ENCODE results near the gene GNLY. TPM values are rescaled to one million over a fixed set of nuclear protein-coding genes. Genes with fewer than 3 reads are reported as not detected.

The GNLY gene
- total RNA-seq, 4 donors from 2014 or later, result 0.63 to 4.2 (median 0.98) TPM; not detected in 1

DNA sequence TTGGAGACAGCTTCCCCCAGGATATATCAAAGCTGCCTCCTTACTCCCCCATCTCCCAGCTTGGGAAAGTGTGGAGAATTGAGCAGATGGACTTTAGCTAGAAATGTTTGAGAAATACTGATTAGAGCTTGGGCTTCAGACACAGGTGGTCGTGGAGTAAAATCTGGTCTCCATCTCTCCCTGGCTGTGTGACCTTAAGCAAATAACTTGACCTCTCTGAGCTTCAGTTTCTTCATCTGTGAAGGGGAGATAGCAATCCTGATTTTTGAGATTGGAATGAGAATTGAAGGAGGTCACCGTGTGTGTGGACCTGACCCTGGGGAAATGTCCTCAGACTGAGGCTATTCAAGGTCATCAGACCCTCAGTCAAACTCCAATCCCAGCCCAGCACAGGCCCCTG, 3.6 kb downstream of the GNLY start:
- no peaks in the 10 kb centered on the region for H3K27me3 ChIP-seq
- TF ChIP-seq, protein P1, sequence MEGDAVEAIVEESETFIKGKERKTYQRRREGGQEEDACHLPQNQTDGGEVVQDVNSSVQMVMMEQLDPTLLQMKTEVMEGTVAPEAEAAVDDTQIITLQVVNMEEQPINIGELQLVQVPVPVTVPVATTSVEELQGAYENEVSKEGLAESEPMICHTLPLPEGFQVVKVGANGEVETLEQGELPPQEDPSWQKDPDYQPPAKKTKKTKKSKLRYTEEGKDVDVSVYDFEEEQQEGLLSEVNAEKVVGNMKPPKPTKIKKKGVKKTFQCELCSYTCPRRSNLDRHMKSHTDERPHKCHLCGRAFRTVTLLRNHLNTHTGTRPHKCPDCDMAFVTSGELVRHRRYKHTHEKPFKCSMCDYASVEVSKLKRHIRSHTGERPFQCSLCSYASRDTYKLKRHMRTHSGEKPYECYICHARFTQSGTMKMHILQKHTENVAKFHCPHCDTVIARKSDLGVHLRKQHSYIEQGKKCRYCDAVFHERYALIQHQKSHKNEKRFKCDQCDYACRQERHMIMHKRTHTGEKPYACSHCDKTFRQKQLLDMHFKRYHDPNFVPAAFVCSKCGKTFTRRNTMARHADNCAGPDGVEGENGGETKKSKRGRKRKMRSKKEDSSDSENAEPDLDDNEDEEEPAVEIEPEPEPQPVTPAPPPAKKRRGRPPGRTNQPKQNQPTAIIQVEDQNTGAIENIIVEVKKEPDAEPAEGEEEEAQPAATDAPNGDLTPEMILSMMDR (IDR thresholded peaks at IDR 0.05), result no peak
- TF ChIP-seq POLR2A (IDR thresholded peaks at IDR 0.05) (no peak), EP300 (IDR thresholded peaks at IDR 0.05) (no peak)
- WGBS, 2 donors, result 43 to 46% methylated on average over 2 of the region's 2 CpGs
- H3K36me3 ChIP-seq, result no peaks in the 10 kb centered on the region
- H3K27ac ChIP-seq, result no peak overlapping the region
- no peak overlapping the region for H3K4me3 ChIP-seq
- peaks cover 0 to 4% (median 0%) of the 10 kb centered on the region in 4 donors for H3K4me1 ChIP-seq
- no peak for DNase-seq (ENCODE audit: low spot score in 2 of 2)
- H3K9me3 ChIP-seq, result no peaks in the 10 kb centered on the region

- 61 to 71% methylated on average over 9 to 11 of the region's 11 CpGs for WGBS, 2 donors
- no peak for DNase-seq (ENCODE audit: low spot score in 2 of 2)
- TF ChIP-seq, protein P1 (IDR thresholded peaks at IDR 0.05), result no peak
- no peak for TF ChIP-seq EP300 (IDR thresholded peaks at IDR 0.05)
- TF ChIP-seq POLR2A (IDR thresholded peaks at IDR 0.05), result no peak
- no peak overlapping the region for H3K27ac ChIP-seq
- H3K36me3 ChIP-seq, result no peaks in the 10 kb centered on the region
- H3K27me3 ChIP-seq, result no peaks in the 10 kb centered on the region
- no peak overlapping the region for H3K4me3 ChIP-seq
- peaks cover 0 to 4% (median 0%) of the 10 kb centered on the region in 4 donors for H3K4me1 ChIP-seq
- H3K9me3 ChIP-seq, result no peaks in the 10 kb centered on the region
These were observed 4.2 kb downstream of the GNLY start for GRCh38 chr2:85698184-85698879.

DNA sequence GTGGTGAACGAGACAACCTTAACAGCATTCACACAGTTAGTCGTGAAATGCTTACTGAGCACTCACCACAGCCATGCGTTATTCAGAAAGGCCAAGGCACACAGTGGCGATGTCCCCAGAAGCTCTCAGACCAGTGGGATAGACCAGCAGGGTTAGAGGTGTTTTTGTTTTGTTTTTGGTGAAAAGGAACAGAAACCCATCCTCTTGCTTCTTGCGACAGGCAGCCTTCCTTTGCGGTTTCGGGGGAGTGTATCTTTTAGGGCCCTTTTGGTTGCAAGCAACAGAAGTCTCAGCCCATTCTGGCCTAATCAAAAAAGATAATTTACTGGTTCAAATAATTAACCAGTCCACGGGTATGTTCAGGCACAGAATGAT, 4.7 kb downstream of the GNLY start:
- WGBS, 2 donors, result 70 to 82% methylated on average over 8 of the region's 8 CpGs
- Histone ChIP-seq H3K9me3 (no peaks in the 10 kb centered on the region), H3K36me3 (no peaks in the 10 kb centered on the region), H3K4me3 (no peak overlapping the region), H3K27me3 (no peaks in the 10 kb centered on the region), H3K4me1 (peaks cover 0 to 4% (median 0%) of the 10 kb centered on the region in 4 donors), H3K27ac (no peak overlapping the region)
- no peak for DNase-seq (ENCODE audit: low spot score in 2 of 2)
- TF ChIP-seq POLR2A (IDR thresholded peaks at IDR 0.05), result no peak
- TF ChIP-seq, protein P1 (IDR thresholded peaks at IDR 0.05), result no peak
- no peak for TF ChIP-seq EP300 (IDR thresholded peaks at IDR 0.05)

- WGBS, 2 donors, result 100% methylated on average over 1 of the region's 1 CpG
- TF ChIP-seq EP300 (IDR thresholded peaks at IDR 0.05) (no peak), POLR2A (IDR thresholded peaks at IDR 0.05) (no peak)
- TF ChIP-seq, protein P1 (IDR thresholded peaks at IDR 0.05), result no peak
- Histone ChIP-seq H3K27ac (no peak overlapping the region), H3K4me3 (no peak overlapping the region), H3K9me3 (no peaks in the 10 kb centered on the region), H3K27me3 (no peaks in the 10 kb centered on the region), H3K36me3 (no peaks in the 10 kb centered on the region), H3K4me1 (peaks cover 0 to 4% (median 0%) of the 10 kb centered on the region in 4 donors)
- no peak for DNase-seq (ENCODE audit: low spot score in 2 of 2)
These were observed 5.2 kb downstream of the GNLY start for GRCh38 chr2:85699325-85699724.

- Histone ChIP-seq H3K27me3 (no peaks in the 10 kb centered on the region), H3K36me3 (no peaks in the 10 kb centered on the region), H3K4me1 (peaks cover 0 to 29% (median 13%) of the 10 kb centered on the region in 4 donors), H3K4me3 (no peak overlapping the region), H3K27ac (no peak overlapping the region), H3K9me3 (no peaks in the 10 kb centered on the region)
- TF ChIP-seq, protein P1 (IDR thresholded peaks at IDR 0.05), result no peak
- TF ChIP-seq POLR2A (IDR thresholded peaks at IDR 0.05), result no peak
- no peak for DNase-seq (ENCODE audit: low spot score in 2 of 2)
These were observed 8.0 kb downstream of the GNLY start for GRCh38 chr2:85702172-85702571.
